NCI-H446 (cell line): ENCODE data around the gene LRRC47.

Experiments
- DNase-seq, 2 experiments: peaks; one replicate each; lab custom pipeline; 2025; lab: John Stamatoyannopoulos, UW

Gene LRRC47

DNA sequence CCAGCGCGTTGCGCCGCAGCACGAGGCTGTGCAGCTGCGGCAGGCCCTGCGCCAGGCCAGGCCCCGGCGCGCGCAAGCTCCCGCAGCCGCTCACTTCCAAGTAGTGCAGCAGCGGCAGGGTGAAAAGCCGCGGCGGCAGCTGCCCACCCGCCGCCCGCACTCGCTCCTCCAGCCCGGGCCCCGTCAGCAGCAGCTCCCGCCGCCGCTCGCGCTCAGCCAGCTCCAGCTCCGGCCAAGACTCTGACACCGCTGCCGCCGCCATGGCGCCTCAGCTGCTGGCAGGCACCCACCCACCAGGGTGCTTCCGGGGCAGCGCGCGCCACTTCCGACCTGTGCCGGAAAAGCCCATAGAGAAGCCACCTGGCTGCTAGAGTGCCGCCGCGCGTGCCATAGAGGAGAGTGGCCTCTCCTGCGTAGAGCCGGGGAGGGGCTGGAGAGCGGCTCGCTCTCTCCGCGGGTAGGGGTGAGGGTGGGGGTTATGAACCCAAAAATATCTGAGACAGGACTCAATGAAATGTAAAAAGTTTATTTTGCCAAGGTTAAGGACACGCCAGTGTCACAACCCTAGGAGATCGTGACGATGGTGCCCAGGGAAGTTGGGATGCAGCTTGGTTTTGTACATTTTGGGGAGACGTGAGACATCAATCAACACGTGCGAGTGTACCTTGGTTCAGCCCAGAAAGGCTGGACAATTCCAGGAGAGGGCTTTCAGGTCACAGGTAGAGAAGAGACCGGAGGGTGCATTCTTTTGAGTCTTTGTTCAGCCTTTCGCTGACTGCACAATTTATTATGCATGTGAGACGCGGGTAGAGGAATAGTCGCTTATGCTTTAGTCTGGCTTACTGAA is at the start of gene LRRC47:
Gene LRRC47, minus strand, starts transcription at position 284 of the 847 bp plus-strand sequence. Its CDS starts 22 bp downstream, at position 262.
- DNase-seq, result peak; percentile 86 to 96

DNA sequence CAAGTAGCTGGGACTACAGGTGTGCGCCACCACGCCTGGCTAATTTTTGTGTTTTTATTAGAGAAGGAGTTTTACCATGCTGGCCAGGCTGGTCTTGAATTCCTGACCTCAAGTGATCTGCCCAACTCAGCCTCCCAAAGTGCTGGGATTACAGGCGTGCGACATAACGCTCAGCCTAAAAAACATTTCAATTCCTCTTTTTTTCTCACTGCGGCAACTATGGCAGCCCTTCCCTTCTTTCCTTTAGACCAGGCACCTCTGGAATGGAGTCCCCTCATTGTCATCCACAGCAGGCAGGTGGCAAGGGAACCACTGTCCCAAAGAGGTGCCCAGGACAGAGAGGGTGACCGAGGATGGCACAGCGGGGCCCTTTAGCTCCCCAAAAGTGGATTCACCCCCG is 46.6 kb upstream of the LRRC47 start:
- no peak for DNase-seq

DNA sequence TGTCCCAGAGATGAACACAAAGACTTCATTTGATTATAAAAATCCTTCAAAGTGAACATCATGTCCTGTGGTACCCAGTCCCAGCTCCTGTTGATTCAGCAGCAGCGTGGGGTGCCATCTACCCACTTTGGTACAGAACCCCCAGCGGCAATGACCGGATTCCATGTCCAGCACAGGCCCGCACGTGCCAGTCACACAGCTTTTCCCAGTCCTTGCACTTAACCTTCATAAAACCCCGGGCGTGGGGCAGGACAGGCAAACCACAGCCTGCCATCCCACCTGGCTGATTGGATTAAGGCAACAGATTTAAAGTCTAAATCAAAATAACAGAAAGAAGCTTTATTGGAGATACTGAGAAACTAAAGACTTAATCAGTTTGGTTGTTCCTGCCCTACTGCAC is 45.2 kb upstream of the LRRC47 start:
- DNase-seq, result no peak

DNA sequence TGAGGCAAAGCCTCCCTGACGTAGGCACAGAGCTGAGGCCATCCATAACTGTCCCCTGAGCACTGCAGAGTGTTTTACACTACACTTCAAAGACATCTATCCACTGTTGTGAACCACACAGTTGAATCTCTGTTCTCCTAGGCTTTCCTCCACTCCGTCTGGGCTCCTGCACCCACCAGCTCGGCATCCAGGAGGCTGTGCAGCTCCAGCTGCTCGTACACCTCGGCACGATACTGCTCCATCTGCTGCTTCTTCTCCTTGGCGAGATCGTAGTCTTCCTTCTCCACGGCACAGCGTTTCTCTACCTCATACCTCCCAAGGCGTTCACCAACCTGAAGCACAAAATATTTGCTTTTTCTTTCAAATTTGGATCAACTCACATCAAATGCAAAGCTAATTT is 42.5 kb upstream of the LRRC47 start:
- DNase-seq, result no peak

DNA sequence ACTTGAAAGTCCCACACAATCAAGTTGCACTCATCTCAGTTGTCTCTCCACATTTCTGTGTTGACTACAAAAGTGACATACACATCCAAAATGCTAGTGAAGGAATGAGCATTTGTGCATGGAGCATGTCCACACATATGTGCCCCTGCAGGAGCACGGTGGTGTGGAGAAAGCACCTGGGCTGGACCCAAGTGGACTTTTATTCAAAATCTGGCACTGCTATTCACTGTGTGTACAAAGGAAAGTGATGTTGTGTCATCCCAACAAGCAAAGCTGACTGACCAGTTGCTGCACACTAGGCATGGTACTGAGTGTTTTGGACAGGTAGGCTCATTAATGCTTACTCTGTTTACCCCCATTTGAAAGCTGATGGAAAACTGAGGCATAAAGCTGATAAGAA is 41.4 kb upstream of the LRRC47 start:
- DNase-seq, result no peak

DNA sequence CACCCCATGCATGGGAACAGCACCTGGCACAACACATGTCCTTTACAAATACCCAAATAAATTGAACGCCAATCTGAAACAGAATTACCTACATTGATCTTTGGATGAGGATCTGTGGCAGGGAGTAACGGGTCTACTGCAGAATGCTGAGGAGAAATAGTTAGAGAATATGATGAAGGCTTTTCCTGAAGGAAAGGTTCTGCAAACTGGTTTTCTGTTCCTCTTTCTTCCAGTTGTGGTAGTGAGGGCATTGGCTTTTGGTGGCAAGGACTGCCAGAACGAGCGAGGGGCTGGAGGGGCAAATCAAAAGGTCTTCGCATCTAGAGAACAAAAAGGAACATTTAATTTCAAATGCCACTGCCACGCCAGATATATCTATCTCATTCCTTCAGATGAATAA is 40.9 kb upstream of the LRRC47 start:
- no peak for DNase-seq

DNA sequence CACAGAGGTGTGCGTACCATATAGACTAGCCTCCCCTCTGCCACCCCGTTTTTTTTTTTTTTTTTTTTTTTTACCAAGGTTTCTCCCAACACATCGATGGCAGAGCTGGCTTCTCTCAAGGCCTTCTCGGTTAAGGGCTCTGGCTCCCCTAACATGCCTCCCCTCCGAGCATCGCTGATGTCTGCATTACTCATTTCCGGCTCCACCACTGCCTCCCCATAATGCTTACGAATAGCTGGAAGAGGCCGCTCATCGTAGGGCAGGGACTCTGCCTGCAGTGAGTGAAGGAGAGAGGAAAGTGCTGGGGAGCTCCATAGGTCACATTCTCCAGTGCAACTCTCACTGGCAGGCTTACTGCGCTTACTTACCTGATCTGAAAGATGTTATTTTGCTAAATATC is 40.1 kb upstream of the LRRC47 start:
- no peak for DNase-seq

DNA sequence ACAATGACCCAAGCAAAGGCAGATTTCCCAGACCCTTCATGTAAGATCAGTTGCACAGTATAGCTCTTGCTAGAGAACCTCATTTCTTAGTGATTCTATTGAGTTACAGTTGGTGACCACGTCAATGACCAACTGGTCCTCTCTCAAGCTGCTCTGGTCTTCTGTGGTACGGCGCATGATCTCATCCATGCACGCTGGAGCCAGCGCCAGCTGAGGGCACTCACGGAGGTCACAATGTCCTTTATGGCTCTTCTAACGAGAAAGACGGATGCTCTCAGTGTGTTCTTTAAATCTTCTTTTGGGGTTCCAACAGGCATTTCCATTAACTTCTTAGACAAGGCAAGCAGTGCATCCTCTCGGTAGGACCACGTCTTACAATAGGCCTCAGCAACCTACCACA is 38.4 kb upstream of the LRRC47 start:
- DNase-seq, result no peak

DNA sequence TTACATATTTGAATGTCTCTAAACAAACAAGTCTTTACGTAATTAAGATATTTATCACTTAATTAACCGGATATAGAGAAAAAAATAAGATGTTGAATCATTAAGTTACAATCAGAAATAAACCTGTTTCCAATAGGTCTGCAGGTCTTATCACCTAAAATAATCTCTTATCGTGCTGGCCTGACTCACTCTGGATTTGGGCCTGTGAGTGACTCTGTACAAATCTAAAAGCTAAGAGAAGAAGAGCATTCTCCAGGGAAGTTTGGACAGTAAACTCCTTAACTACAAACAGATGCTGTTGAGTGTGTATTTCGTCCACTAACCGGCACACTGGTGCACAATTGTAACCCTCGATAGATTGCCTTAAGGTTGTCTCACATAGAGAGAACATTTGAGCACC is 35.4 kb upstream of the LRRC47 start:
- no peak for DNase-seq

DNA sequence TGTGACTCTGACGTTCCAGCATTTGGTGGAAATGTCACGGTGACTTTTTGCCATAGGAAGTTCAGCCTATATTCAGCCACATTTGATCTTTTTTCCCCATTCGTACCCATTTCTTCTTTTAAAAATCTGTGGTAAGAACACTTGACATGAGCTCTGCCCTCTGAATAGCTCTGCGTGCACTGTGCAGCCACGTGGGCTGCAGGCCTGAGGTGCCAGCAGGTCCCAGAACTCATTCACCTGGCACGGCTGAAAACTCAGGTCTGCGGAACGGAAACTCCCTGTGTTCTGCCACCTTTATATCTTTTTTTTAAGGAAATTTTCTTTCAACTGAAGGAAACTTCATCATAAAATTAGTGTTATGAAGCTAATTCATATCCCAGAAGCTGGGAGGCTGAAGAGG is 32.1 kb upstream of the LRRC47 start:
- DNase-seq, result no peak

DNA sequence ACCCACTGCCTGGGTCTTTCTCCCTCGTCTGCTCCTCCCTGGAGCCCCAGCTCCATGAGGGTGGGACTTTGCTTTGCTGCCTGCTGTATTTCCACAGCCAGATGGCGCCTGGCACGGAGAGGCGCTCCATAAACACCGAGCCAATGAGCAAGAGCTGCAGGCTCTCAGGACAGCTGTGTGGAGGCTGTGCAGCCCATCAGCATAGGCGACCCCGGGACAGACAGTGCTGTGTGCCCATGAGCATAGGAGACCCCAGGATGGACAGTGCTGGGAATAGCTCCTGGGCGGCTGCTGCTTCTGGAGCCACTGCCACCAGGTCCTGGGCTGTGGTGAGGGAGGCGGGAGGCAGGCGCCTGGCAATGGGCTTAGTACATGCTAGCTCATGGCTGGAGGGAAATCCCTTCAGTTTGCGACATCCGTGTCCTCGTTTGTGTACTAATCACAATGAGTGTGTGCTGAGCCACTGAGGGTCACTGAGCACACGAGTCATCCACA is 31.6 kb upstream of the LRRC47 start:
- no peak for DNase-seq

DNA sequence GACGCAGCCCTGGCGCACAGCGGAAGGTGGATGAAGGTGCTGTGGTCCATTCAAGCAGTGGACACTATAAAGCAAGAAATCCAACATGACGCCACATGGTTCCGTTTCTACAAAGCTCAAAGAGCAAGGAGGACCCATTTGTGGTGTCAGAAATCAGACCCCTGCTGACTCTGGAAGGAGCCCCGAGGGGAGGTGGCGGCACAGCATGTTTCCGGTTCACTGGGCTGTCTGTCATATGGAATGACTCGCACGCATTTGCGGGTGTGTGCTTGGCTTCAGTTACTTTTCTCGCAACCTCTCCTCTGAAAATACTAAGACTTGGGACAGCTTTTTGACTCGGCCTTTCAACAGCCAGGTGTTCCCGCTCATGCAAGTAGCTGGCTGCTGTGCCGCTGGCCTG is 29.1 kb upstream of the LRRC47 start:
- DNase-seq, result no peak

DNA sequence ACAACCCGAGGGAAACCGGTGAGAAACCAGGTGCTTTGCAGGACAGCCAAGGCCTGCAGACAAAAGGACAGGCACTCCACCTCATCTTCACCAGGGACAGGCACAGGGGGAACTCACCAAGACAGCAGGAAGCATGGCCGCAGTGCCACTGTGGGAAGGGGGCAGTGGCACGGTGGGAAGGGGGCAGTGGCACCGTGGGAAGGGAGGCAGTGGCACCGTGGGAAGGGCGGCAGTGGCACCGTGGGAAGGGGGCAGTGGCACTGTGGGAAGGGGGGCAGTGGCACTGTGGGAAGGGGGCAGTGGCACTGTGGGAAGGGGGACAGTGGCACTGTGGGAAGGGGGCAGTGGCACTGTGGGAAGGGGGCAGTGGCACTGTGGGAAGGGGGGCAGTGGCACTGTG is 28.4 kb upstream of the LRRC47 start:
- no peak for DNase-seq

DNA sequence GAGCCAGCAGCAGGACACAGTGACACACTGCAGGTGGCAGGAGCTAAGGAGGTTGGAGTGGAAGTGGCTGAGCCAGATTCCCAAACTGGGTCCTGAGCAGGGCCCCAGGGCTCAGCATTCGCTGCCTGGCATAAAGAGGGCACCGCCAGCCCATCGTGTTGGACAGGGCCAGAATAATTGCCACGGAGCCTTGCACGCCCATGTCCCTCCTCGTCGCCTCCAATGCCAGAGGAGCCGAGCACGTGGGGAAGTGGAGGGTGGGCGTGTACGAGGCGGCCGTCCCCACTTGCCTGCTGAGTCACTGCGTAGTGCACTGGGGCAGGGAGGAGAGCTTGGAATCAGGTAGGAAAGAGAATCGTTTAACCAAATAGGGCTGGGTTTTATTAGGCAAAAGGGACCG is 26.1 kb upstream of the LRRC47 start:
- DNase-seq, result no peak

DNA sequence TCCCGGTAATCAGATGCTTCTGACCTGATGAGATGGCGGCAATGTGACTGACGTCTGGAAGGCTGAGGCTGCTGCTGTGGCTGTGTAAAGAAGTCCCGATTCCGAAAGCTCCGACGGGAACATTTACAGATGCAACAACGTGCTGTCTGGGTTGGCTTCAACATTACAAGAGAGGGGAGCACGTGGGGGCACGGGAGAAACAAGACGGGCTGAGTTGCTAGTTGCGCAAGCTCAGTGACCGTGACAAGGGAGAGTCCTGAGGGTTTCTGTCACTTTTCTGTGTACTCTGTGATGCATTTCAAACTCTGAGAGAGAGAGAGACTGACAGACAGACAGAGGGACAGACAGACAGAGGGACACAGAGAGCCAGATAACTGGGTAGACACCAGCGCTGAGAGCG is 25.6 kb upstream of the LRRC47 start:
- DNase-seq, result no peak

DNA sequence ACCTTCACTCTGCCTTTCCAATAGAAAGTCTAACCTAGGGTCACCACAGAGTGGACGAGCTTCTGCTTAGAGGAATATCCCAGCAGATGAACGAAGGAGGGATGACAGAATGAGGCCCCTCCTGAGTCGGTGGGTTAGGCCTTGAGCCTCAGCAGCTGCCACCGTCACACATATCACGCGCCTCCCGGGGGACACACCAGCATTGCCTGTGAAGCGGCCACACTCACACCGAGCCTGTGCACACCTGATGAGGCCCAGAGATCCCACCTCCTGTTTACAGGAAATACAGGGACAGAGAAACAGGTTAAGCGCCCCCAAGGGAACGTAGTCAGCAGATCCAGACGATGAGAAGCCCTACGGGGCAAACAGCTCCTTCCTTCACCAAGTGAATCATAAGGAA is 25.1 kb upstream of the LRRC47 start:
- DNase-seq, result no peak

DNA sequence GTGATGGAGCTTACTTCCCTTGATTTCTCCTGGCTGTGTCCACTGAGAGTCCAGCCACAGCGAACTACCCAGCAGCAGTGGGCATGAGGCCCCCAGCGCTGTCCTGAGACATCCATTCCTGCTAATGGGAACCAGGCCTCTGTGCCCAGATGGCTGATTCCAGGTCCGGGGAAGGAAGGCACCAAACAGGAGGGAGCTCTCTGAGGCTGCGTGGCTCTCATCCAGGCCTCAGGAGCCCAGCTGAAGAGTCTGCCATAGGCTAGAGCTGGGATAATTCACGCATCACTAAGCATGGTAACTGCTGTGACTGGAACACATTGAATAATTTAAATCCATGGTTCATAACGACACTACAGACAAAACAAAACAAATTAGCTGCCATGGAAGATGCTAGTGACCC is 24.7 kb upstream of the LRRC47 start:
- DNase-seq, result peak; percentile 79 to 91

DNA sequence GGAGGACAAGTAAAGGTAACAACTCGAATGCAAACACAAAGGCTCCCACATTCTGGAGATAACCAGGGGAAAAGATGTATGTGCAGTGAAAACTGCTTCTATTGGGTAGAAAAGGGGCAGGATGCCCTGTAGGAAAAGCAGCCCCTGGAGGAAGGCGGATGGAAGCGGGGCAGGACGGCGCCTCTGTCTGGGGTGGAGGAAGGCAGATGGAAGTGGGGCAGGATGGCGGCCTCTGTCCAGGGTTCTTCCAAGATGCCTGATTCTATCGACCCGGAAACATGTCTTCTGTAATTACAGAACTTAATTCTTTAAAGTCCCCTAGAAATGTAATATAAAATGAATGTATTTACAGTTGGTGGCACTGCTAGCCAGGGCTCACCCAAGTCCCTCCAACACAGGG is 24.0 kb upstream of the LRRC47 start:
- no peak for DNase-seq

DNA sequence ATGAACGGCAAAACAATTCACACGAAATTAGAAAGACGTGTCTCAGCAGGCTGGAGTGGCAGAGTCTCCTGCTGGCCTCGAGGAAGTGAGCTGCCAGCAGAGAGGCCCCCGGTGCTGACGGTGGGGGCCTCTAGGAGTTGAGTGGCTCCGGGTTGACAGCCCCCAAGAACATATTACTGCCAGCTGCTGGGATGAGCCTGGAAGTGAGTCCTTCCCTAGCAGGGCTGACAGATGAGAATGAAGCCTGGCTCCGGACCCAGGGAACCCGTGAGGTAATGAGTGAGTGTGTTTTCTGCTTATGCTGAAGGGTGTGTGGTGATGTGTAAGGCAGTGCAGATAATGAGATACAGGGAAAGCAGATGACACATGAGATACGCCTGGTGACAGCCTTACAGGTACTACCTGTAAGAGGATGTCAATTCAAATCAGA is 23.5 kb upstream of the LRRC47 start:
- DNase-seq, result no peak

DNA sequence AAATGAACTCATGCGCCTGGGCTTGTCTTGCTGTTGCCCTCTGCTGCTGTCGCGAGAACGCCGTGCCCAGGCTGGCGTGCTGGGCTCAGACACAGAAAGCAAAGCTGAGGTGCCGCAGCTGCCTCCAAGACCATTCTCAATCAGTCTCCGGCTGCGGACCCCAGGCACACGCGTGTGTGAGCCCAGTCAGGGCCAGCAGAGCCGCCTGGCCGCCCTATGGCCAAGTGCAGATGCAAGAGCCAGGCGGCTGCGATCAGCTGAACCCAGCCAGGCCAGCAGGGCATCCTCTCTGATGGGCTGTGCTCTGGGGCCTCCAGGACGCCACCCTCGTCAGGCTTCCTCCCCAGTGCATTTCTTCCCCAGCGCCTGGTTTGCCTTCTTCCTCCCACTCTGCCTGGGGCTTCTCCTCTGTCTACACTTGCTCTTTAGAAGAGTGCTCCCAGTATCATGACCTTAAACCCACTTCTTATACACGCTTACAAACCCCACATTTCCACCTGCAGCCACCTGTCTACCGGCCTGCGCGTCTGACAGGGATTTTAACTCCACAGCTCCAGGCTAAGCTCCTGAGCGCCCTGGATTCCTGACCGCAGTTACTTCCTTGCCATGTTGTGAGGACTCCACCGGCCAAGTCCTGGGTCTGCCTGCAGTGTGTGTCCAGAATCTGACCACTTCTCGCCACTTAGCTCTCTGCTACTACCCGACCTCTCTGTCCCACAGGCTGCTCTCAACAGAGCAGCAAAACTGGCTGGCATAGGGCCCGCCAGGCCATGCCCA is 21.7 kb upstream of the LRRC47 start:
- no peak for DNase-seq

DNA sequence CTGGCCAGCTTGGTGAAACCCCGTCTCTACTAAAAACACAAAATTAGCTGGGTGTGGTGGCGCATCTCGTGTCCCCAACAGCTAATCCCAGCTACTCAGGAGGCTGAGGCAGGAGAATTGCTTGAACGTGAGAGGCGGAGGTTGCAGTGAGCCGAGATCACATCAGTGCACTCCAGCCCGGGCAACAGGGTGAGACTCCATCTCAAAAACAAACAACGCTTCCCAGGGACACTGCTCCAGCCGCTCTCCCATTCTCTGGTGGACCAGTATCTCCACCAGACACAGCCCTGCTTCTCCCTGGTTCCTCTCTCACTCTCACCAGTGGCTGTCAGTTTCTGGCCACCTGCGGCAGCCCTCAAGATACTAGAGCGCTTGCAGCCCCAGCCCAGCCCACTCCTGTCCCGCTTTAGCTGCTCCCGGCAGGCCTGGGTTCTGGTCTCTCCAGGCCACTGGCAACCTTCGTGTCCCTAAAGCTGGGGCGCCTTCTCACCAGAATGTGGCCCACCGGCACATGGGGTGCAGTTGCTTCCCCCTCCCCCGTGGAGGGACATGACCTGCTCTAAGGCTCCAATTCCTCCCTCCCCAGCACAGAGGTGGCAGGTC is 20.9 kb upstream of the LRRC47 start:
- no peak for DNase-seq

DNA sequence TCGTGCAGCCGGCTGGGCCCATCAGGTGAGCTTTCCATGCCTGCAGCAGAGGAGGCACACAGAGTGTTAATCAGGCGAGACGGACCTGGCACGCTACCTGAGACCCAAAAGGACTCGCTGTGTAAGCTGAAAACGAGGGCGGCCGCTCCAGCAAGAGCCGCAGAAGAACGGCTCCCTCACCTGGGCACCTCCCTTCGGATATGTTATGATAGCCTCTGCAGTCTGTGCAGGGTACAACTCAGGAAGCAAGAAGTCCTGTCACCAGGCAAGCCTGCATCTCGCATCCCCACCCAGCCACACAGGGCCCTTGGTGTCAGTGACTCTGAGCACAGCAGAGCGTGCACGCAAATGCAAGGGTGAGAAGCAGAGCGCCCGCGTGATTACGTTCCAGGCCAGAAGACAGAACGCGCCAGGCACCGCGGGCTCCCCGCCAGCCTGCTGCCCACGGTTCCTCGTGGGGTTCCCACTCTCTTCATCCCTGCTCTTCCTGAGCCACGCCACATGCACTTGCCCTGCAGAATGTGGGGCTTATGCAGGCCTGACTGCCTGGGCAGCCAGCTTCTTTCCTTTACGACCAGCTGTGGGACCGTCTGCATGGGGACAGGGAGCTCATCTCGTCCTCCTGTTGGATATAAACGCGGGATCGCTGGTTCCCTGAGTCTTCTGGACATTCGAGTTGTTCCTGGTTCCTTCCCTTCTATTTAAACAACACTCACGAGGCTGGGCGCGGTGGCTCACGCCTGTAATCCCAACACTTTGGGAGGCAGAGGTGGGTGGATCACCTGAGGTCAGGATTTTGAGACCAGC is 20.2 kb upstream of the LRRC47 start:
- DNase-seq, result no peak
